Activated CD4-positive, alpha-beta T cell treated with anti-CD3 and anti-CD28 coated beads, Interleukin-2, Interleukin-4, amounts not matched to agents 100 ng/mL and 50 ng/mL, durations not matched to agents 16 hours and 8 hours (primary cell): ENCODE measurements around the gene FLVCR1.
"Not testable (repeated sequence)": the region's sequence is repeated elsewhere in the genome, so short reads cannot be mapped to it uniquely, and the experiment has no call there.

Experiments
- DNase-seq: peaks from one replicate; pipeline ENCODE4 v3.0.0-alpha.2; 2020; ENCODE audit warnings: low spot score

Gene FLVCR1

DNA sequence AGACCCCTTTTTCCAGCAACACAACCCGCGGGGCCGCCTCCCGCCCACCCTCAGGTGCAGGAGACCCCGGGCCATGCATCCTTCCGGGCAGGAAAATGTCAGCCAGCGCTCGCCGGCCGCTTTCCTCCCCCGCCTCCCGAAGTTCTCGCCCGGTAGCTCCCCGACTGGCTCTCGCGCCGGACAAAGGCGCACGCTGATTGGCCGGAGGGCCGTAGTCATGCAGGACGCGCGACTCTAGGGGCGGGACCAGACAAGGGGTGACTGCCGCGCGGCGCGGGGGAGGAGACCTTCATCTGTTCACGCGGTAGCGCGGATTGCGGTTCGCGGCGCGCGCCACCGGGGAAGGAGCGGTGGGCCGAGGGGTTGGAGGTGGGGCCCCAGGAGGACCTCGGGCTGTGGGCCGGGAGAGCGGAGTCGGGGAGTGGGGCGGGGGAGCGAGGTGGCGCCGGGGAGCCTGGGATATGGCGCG lies at the start of gene FLVCR1:
Gene FLVCR1 (plus strand): TSS at position 284 of the 469 bp plus-strand sequence. CDS start 178 bp downstream, at position 462.
- peak; percentile 98 for DNase-seq

DNA sequence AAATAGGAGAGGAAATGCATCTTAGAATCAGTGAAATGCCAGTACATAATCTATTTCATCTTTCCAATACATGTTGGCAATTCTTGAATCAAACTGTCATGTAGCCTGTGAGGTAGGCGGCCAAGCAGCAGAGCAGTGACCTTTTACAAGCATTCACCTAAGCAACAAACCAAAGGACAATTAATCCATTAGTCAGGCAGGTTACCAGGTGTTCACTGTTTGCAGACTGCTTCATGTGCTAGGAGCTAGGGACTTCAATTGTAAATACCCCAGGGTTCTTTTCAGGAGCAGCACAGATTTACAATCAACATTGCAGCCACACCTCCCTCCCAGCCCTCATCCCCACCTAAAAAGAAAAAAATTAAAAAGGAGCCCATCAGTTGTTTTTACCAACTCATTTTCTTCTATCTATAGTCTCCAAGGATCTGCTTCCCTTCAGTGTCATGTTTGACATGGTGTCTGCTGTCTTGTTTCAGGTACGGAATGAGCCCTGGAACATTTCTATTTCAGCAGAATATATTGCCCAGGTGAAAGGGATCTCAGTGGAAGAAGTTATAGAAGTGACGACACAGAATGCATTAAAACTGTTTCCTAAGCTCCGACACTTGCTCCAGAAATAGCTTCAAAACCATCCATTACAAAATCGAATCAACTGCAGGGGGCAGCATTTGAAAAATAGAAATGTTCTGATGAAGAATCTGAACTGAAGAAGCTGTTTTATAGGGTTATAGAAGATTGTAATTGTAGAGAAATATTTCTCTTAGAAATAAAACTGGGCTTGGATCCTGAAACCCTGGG lies 43.3 kb upstream of the FLVCR1 start:
- no peak for DNase-seq

DNA sequence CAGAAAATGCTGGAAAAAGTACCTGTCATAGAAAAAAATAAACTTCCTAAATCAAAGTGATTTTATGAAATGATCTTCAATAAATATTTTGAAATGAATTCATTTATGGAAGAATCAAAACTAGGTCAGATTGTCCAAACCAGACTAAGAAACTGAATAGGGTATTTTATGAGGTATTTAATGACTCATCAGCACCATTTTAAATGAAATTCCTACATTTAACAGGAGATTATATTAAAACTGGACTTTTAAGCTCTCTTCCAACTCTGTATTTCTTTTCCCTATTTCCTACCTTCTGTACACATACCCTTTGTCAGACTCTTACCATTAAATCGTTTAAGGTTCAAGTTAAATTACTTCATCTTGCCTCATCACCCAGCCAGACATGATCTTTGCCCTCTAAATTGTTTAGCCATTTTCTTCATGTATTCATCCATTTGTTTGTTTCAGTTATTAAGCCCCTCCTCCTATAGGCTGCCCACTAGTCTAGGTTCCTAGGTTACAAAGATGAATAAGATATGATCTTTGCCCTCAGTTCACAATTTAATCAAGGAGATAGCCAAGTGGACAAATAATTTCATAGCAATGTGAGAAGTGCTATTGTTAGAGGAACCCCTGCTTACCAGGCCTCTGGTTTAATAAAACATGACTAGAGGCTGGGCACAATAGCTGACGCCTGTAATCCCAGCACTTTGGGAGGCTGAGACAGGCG lies 41.4 kb upstream of the FLVCR1 start:
- DNase-seq: no peak

DNA sequence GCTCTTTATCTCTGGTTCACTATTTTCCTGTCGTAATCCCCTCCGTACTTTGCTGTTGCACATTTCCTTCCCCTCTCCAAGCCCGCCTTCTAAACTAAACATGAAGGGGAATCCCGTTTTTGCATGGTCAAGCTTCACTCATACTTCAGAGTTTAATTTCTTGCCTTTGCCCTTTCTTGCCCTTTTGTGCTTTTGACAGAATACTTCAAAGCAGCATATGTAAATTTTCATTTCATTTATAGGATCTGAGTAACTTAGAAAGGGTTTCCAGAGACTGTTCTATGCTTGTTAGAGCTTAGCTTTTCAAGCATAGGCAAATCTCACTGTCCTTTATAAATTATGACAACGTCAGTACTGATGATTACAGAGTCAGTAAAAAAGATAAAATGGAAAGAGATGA lies 38.3 kb upstream of the FLVCR1 start:
- no peak for DNase-seq

DNA sequence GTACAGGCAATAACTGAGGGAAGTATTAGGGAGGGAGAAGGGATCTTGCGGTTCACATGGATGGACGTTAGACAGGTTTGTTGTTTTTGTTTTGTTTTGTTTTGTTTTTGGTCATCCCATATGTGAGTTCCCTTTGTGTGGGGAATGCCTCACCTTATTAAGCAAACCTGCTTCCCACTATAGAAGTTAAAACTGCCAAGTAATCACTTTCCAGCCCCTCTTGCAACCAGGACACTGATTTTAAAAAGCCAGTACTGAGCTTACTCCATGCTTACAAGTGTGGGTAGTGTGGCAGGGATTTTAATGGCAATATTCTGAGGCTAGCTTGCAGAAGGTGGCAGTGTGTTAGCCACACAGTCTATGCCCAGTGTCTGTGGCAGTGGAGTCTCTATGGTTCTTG lies 37.1 kb upstream of the FLVCR1 start:
- no peak for DNase-seq

DNA sequence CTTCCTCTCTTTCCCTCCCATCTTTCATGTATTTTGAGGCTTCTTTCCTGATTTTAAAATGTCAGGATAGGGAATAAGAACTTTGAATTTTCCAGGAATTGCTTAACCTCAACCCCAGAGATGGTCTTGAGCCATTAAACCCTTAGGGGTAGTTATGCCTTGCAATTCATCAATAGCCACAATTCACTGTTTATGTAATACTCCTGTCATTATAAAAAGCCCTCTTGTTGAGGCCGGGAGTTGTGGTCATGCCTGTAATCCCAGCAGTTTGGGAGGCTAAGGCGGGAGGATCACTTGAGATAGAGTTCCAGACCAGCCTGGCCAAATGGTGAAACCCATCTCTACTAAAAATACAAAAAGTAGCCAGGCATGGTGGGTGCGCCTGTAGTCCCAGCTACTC lies 35.1 kb upstream of the FLVCR1 start:
- no peak for DNase-seq

DNA sequence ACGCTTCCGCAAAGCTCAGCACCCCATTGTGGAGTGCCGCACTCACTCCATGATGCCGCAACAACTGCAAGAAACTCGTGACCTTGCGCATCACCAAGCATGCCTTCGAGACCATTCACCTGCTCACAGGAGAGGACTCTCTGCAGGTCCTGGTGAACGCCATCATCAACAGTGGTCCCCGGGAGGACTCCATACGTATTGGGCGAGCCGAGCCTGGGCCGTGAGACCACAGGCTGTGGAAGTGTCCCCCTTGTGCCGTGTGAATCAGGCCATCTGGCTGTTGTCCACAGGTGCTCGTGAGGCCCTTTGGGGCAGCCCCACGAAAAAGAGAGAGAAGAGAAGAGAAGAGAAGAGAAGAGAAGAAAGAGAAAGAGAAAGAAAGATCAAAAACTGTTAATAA lies 33.9 kb upstream of the FLVCR1 start:
- no peak for DNase-seq

DNA sequence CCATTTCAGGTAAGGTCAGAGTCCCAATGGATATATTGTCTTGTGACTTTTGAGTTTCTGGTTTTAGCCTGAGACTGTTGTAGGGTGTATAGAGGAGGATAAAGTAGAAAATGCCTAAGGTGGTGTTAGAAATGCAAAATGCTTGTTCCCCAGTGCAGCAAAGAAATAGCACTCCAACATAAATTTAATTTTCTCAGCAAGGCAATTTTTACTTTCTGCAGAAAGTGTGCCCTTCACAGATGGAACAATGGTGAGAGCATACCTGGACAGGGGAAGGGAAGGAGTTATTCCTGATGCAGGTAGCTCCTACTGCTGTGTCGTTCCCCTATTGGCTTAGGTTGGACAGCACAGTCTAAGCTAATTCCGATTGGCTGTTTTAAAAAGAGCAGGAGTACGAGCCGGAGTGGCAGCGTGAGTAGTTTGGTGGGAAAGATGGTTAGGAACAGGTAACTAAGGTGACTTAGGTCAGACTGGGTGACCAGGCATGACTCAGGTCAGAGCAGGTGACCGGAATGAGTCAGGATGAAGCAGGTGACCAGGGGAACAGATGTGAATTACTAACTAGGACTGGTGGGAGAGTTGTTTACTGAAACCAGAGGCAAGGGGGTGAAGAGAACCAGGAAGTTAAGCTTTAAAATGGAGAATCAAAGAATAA lies 32.1 kb upstream of the FLVCR1 start:
- no peak for DNase-seq

DNA sequence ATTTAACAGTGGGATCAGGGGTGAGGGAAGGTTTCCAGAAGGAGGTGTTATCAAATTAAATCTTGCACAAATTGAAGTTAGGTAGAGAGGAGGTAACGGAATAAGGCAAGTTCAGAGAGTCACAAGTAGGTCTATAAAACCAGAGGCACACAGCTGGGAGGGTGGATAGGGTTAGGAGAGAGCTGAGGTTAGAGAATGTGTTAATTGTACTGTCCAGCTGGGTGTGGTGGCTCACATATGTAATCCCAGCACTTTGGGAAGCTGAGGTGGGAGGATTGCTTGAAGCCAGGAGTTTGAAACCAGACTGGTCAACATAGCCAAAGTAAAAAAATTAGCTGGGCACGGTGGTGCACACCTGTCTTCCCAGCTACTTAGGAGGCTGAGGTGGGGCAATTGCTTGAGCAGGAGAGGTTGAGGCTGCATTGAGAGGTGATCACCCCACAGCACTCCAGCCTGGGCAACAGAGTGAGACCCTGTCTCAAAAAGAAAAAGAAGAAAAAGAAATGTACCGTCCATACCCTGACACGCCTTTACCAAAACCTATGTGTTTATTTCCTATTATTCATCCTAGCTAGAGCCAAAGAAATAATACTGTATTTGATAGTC lies 30.8 kb upstream of the FLVCR1 start:
- no peak for DNase-seq

DNA sequence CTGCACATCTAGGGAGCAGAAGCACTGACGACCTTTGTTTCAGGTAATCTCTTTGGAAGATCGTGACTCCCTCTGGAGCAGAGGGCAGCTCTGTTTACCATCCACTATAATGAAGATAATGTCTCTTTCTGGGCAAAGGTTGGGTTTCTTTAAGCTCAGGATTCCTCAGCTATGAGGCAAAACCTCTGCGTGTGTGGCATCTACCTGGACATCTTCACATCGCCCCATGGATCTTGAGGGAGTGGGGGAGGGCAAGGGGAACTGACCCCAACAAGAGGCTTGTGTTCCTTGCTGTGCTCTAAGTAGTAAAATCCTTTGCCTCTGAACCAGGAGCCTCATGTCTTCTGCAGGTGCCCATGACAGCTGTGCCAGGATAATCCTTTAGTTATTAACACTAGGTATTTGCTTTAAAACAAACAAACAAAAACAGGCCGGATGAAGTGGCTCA lies 30.2 kb upstream of the FLVCR1 start:
- DNase-seq: no peak

DNA sequence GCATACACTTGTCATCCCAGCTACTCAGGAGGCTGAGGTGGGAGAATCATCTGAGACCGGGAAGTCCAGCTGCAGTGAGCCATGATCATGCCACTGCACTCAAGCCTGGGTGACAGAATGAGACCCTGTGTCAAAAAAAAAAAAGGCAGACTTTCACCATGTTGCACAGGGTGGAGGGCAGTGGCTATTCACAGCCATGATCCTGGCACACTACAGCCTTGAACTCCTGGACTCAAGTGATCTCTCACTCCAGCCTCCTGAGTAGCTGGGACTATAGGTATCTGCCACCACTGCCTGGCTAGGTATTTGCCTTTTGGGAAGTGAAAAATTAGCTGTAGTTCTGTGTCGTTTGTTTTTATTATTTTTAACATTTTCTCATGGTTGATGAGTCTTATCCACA lies 29.7 kb upstream of the FLVCR1 start:
- DNase-seq: no peak

DNA sequence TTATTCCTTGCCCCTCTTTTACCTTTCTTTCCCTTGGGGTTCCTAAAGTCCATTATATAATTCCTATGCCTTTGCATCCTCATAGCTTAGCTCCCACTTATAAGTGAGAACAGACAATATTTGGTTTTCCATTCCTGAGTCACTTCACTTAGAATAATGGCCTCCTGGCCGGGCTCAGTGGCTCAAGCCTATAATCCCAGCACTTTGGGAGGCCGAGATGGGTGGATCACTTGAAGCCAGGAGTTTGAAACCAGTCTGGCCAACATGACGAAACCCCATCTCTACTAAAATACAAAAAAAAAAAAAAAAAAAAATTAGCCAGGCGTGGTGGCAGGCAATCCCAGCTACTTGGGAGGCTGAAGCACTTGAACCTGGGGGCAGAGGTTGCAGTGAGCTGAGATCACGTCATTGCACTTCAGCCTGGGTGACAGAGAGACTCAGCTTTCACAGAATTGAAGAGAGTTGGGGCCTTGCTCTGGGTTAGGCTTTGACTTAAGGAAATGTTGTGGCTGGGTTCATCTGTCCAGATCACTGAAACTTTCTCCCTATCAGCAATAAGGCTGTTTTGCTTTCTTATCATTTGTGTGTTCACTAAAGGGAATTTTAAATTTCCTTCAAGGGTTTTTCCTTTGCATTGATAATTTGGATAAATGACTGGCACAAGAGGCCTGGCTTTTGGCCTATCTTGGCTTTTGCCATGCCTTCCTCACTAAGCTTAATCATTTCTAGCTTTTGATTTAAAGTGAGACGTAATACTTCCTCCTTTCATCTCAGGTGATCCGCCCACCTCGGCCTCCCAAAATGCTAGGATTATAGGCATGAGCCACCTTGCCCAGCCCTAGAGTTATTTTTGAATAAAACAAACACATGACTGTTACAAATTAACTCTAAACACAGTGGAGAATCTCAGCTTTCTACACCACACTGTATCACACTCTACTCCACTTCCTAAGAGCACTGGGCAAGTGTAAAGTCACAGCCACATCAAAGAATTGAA lies 24.6 kb upstream of the FLVCR1 start:
- peak; percentile 17 for DNase-seq

DNA sequence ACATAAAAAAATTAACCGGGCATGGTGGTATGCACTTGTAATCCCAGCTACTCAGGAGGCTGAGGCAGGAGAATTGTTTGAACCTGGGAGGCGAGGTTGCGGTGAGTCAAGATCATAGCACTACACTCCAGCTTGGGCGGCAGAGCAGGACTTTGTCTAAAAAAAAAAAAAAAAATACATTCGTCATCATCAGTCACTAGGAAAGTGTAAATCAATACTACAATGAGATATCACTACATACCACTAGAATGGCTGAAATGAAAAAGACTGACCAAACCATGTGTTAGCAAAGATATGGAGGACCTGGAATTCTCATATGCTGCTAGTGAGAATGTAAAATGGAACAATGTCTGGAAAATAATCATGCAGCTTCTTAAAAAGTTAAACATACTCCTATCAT lies 19.9 kb upstream of the FLVCR1 start:
- no peak for DNase-seq

DNA sequence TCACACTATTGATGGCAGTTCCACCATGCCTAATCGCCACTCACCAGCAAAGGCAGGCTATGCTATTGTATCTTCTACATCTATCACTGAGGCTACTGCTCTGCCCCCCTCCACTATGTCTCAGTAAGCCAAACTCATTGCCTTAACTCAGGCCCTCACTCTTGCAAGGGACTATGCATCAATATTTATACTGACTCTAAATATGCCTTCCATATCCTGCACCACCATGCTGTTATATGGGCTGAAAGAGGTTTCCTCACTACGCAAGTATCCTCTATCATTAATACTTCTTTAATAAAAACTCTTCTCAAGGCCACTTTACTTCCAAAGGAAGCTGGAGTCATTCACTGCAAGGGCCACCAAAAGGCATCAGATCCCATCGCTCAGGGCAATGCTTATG lies 13.6 kb upstream of the FLVCR1 start:
- not testable (repeated sequence) for DNase-seq

DNA sequence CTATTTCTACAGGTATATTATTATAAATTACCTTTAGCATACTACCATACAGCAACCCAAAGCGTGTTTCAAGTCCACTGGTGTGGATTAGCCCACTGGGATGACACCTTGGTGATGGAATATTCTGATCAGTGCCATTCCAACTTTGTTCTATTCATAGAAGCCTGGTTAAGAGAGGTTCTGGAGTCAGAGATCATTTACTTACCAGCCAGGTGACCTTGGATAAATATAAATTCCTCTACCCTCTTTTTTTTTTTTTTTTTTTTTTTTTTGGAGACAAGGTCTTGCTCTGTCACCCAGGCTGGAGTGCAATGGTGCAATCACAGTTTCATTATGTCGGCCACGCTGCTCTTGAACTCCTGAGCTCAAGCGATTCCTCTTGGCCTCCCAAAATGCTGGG lies 10.5 kb upstream of the FLVCR1 start, which contains the start of gene SPATA45:
Gene SPATA45 (minus strand): TSS at position 101 of the 400 bp plus-strand sequence. CDS start 11,500 bp downstream, outside the sequence.
- no peak for DNase-seq

DNA sequence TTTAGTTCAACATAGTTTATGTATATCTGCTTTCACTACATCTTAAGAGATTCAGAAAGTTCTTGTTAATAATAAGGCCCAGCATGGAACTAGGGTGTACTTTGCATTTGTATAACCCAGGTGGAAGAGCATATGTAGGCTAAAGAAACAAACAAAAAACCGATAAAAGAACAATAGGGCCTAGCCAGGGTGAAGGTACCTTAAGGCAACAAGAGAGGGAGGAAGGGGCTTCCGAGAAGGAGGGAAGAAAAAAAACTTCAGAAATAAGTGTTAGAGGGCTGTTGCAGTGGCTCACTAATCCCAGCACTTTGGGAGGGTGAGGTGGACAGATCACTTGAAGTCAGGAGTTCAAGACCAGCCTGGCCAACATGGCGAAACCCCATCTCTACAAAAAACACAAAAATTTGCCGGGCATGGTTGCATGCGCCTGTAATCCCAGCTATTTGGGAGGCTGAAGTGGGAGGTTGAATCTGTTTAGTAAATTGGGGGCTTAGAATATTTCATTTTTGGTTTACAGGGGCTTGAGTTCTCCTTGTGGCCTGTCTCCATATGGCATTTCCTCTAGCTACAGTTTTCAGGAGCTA lies 5.9 kb upstream of the FLVCR1 start:
- DNase-seq: no peak

DNA sequence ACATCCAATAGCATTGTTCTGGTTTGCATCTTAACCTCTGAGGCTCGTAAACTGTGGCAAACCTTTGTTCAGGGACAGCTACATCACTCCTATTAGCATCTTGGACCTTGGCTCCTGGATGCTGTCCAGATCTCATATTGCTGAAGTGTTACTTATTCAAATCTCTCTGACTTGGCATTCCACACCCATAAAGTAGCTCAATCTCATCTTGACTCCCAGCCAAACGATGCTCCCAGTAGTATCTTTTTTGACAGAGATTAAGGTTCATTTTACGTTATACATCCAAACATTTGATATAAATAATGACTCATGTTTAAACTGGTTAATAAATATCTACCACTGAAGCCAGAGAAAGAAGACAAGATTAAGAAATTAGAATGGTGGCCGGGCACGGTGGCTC lies 4.4 kb upstream of the FLVCR1 start:
- DNase-seq: no peak

DNA sequence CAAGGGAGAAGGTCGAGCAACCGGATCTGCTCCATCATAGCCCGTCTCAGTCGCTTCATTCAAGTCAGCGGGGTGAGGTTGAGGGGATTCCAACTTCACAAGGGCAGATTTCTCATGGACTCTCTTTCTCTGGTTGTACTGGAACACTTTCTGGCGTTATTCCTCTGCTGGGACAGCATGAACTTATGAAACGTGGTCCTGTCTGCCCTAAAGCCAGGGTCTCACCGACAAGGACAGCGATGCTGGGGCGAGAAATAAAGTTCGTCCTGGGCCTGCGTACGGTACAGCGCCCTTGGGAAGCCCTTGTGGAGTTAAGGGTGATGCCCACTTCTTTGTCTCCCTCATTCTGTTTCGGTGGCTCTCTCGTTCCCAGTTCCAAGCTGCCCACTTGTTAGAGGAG lies 1.3 kb upstream of the FLVCR1 start:
- DNase-seq: no peak

DNA sequence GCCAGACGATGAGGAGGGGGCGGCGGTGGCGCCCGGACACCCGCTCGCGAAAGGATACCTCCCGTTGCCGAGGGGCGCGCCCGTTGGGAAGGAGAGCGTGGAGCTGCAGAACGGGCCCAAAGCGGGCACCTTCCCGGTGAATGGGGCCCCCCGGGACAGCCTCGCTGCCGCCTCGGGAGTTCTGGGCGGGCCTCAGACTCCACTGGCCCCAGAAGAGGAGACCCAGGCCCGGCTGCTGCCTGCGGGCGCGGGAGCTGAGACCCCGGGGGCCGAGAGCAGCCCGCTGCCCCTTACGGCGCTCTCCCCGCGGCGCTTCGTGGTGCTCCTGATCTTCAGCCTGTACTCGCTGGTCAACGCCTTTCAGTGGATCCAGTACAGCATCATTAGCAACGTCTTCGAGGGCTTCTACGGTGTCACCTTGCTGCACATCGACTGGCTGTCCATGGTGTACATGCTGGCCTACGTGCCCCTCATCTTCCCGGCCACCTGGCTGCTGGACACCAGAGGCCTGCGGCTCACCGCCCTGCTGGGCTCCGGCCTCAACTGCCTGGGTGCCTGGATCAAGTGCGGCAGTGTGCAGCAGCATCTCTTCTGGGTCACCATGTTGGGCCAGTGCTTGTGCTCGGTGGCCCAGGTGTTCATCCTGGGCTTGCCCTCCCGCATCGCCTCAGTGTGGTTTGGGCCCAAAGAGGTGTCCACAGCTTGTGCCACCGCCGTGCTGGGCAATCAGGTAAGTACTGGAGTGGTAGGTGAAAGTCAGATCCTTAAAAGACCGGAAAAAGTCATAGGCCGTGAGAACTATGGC lies 588 bp downstream of the FLVCR1 start:
- DNase-seq: no peak
